Stimulated activated CD8-positive, alpha-beta memory T cell treated with anti-CD3 and anti-CD28 coated beads, Interleukin-2, amount 100 ng/mL, for 48 hours (primary cell): ENCODE results near the gene RAB6C.
A peak's percentile ranks its signal among the peaks of the same experiment; 100 is the strongest.
"Not testable (repeated sequence)": the region's sequence is repeated elsewhere in the genome, so short reads cannot be mapped to it uniquely, and the experiment has no call there.

Source experiments
- DNase-seq, 2 donors: peaks; one replicate each; pipeline ENCODE4 v3.0.0-alpha.2; 2020; ENCODE audit warnings: low read depth in 2 of 2

The RAB6C gene

DNA sequence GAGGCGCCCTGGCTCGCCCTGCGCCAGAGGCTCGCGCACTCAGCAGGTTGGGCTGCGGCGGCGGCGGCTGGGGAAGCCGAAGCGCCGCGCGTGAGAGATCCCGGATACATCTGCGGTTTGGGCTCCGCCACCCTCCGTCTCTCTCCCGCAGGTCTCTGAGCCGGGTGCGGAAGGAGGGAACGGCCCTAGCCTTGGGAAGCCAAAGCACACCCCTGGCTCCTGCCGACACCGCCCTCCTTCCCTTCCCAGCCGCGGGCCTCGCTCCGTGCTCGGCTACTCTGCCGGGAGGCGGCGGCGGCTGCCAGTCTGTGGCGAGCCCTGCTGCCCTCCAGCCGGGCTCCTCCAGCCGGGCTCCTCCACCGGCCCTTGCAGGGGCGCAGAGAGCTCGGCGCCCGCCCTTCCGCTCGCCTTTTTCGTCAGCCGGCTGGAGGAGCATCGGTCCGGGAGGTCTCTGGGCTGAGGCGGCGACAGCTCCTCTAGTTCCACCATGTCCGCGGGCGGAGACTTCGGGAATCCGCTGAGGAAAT lies at the start of gene RAB6C:
Gene RAB6C (plus strand): TSS at position 38 of the 527 bp plus-strand sequence. CDS start 450 bp downstream, at position 488.
- not testable (repeated sequence) for DNase-seq

DNA sequence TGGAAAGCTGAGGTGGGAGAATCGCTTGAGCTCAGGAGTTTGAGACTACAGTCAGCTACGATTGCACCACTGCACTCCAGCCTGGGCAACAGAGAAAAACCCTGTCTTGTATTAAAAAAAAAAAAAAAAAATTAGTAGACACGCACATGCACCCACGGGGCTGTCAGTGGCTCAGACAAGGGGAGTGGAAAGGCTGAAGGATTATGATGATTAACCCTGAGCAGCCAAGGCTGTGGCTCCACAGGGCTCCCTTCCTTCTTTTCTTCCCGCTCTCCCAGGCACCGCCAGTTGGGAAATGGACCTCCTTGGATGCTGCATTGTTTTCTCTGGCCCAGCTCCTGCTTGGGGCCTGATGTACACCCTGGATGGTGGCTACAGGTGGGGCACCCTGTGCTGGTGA lies 49.0 kb upstream of the RAB6C start:
- DNase-seq = no peak

DNA sequence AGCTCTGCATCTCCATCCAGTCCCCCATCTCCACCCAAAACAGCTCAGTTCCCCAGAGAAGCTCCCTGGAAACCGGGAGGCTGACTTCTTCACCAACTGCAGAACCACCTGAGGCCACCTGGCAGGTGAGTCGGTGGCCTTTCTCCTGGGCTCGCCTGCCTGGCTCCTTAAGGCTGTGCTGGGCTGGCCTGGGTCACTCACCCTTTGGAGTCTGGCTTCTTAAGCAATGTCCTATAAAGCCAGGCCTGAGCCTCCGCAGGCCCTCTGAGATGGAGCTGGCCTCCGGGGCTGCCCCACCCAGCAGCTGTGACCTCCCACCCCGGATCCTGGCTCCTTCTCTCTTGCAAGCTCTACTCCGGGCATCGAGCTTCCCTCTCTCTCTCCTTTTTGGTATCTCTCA lies 46.1 kb upstream of the RAB6C start:
- DNase-seq = not testable (repeated sequence)

DNA sequence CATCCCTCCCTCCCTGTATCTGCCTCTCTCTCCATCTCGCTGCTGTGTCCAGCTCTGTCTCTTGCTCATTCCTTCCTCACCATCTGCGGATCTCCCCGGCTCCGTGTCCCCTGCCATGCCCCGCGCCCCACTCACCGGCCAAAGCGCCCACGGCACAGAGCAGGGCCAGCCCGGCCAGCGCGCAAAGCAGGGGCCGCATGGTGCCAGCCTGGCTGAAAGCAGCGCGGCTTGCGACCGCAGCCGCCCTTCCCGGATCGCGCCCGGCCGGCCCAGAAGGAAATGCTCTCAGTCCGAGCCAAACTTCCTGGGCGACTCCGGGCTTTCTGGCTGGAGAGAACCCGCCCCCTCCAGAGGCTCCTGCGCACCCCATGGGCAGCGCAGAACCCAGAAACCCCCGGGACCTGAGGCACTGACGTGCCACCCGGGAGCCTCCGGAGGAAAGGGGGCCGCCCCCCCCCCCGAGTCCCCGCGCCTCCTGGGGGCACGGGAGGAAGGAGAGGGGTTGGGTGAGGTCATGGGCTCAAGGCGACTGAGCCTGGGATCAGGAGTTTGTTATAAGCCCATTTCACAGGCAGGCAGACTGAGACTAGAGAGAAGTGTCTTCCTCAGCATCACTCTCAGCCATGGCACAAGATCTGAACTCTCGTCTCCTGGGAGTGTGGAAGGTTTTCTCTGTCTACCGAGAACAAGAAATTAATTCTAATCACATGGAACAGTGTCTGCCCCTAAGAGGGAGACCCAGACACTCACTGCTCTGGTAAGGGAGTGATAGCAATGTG lies 45.2 kb upstream of the RAB6C start:
- no peak for DNase-seq

DNA sequence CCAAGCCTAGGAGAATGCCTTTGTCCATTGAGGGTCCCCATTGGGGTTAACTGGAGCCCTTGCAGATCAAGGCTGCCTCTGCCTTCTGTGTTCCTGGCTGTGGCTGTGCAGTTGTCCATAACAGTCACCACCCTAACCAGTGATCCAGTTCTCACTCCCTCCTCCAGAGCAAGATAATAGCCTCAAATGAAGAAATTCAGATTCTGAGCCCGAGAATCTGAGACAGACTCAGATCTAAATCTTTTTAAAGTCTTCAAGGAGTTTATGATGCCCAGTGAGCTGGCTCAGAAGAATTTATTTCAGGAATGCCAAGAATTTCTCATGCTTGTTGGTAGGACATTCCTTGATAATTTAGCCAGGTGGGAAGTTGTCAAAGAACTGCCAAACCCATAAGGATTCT lies 44.3 kb upstream of the RAB6C start:
- DNase-seq = no peak

DNA sequence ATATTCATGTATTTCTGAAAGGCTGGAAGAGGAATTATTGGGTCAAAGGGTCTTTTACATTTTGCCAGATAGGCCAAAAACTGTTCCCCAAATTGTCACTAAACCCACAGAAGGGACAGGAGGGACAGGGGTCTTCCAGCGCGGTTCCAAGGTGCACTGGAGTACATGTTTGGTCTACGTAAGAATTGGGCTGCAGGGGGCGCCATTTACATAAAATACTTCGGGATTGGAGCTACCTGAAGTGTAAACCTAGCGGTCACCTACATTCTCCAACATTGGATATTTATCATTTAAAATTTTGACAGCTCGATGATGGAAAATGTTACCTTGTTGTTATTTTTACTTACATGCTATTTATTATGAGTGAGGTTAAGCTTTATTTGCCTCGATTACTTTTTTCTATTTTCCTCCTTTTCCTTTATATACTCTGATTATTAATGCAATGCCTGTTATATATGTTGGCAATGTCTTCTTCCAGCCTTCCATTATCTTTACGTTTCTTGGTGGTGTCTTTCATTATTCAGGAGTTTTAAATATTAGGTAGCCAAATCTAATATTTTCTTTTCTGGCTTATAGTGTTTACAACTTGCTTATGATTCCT lies 43.0 kb upstream of the RAB6C start:
- peak in 1 of 2 donors; percentile 44 for DNase-seq

DNA sequence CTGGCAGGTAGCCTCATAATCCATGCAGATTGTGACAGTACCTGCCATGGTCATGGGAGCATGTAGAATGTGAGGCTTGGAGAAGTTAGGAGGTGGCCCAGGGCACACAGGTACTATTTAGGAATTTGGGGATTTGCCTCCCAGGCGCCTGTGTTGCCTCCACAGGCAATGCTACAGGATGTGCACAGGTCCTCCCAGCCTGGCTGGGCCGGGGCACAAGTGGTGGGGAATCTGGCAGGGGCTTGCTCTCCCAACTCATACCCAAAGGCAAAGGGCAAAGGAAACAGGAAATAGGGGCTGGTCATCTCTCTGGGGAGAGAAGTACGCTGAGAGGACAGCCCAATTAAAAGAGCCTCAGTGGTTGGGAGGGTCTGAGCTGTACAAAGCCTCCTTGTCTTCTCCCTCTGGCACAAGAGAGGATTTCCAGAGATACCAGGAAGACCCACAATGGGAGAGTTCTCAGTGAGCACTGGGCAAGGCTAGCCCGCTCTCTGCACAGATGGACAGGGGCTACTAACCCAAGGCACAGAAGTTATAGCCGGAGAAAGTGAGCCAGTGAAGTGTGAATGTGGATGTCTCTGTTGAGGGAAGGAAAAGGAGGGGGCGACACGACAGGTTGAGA lies 40.5 kb upstream of the RAB6C start:
- DNase-seq = not testable (repeated sequence)

DNA sequence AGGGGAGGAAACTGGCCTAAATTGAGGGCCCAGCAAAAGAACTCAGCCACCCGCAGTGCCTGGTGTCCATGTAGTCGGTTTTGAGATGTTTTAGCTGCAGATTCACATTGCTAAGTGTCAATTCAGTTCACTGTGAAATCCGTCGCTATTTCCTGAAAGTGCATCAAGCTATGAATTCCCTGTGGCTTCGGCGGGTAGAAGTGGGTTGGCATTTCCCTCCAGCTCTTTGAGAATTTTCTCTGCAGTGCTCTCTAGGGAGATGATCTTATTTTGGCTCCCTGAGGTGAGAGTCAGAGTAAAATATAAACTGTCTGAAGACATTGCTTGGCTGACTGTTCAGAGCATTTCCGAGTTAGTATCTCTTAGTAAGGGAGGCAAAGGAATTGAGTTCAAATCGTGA lies 36.0 kb upstream of the RAB6C start:
- not testable (repeated sequence) for DNase-seq

DNA sequence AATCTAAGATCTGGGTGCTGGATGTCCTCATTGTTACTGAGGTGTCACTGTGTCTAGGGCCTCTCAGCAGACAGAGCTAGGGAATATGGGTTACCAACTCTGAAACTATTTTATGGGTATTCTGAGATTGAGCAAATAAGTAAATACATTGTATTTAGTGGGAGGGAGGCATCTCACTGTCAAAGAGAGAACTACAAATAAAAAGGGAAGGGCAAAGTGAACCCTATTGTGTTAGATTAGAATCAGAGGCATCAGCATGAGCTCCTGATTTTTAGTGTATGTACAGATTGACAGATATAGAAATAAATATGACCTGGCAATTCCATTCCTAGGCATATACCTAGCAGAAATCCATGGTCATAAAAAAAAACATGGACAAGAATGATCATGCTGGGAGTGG lies 33.9 kb upstream of the RAB6C start:
- no peak for DNase-seq

DNA sequence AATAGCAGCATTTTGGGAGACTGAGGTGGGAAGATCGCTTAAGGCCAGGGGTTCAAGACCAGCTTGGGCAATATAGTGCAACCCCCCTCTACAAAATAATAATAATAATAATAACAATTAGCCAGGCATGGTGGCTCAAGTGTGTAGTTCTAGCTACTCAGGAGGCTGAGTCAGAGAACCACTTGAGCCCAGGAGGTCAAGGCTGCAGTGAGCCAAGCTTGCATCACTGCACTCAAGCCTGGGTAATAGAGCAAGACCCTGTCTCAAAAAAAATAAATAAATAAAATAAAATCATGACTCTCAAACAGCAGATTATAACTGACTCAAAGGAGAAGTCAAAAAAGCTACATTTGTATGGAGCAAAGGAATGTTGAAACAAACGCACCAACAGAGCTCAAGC lies 31.8 kb upstream of the RAB6C start:
- DNase-seq = not testable (repeated sequence)

DNA sequence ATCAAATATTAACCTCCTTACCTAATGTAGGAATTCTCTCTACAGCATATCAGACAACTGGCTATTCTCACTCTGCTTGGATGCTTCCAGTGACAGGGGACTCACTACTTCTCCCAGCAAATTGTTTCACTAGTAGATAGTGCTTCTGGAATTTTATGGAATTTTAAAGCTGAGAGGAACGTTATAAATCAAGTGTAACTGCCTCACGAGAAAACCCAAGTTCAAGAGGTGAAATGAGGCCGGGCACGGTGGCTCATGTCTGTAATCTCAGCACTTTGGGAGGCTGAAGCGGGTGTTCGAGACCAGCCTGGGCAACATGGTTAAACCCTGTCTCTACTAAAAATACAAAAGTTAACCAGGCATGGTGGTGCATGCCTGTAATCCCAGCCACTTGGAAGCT lies 23.3 kb upstream of the RAB6C start:
- DNase-seq = not testable (repeated sequence)

DNA sequence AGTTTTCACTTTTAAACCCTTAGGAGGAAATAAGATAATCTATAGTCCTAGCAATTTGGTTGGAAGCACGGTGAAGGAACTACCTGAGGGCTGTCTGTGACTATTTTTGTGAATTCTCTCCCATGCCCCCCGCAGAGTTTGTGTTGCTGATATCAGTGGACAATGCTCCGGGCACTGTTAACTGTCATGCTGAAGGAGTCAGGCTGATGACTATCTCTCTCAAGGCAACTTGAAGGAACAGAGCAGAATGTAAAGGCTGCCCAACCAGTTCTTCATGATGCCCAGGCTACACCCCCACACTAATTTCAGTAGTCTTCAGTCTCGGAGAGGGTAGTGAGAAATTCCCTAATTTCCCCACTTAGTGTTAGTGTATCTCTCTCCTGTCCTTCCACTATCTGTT lies 21.6 kb upstream of the RAB6C start:
- no peak for DNase-seq

DNA sequence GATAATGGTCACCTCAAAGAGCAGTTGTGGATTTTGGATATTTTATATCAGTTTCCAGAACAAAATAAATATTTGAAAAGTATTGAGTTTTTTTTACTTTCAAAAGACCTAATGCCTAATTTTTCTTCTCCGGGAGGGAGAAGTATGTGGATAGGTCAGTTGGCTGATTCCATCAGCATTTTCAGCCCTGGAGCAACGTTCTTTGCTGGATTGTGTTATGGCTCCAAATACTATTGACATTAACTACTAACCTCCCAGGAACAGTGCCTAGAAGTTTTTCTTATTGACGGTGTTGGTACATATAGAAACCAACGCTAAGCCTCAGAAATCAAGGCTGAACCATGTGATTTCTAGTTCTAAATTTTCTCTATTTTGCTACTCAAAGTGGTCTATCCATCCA lies 20.7 kb upstream of the RAB6C start:
- DNase-seq = not testable (repeated sequence)

DNA sequence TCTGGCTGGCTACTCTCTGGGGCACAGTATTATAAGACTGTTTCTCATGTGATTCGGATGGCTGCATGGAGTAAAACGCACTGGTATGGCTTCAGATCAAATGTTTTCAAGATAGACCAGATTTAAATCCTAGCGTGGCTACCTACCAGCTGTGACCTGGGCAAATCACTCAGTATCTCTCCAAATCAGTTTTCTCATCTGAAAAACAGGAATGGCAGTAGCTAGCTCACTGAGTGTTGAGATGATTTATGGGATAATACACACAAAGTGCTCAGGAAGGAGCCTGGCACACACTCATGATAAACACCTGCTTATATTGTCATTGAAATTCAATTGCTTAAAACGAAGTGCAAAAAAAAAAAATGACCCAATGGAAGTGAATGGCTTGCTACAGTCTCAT lies 10.9 kb upstream of the RAB6C start:
- DNase-seq = not testable (repeated sequence)

DNA sequence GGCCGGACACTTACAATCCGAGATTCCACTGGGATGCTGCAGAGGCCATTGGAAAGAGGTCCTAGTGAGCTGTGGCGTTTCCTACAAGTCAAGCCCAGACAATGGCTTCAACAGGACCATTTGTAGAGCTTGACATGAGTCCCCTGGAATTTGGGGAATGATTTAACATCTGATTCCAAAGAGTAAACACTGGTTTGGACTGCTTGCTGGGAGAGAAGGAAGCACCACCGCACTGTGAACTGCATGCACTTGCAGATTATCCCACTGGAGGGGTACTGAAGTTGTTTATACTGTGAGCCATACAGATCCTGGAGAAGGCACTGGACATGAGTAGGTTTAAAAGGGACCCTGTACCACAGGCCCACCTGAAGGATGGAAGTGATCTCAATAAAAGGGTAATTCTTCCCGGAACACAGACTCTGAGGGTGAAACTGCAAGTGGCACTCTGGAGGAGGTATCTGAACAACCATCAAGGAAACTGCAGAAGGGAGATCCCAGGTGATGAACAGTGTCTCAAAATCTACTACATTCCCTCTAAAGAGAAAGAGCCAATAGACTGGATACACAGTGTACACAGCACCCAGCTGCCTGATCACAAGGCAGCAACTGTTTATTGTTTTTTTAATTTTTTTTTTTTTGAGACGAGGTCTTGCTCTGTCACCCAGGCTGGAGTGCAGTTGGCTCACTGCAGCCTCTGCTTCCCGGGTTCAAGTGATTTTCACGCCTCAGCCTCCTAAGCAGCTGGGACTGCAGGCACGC lies 4.3 kb upstream of the RAB6C start:
- DNase-seq = no peak

DNA sequence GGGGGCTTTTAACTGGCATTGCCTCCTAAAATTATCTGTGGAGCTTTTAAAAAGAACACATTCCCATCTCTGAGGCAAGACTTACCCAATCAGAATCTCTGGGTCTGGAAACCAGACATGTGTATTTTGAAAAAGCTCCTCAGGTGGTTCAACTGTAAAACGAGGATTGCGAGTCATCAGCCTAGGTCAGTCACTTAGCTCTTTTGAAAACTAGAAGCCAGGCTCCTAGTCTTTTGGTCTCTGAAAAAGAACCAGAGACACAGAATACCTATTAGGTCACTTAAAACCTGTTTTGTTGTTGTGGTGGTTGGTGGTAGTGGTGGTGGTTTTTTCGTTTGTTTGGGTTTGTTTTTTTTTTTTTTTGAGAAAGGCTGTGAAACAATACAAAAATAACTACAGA lies 2.5 kb upstream of the RAB6C start:
- DNase-seq = not testable (repeated sequence)

DNA sequence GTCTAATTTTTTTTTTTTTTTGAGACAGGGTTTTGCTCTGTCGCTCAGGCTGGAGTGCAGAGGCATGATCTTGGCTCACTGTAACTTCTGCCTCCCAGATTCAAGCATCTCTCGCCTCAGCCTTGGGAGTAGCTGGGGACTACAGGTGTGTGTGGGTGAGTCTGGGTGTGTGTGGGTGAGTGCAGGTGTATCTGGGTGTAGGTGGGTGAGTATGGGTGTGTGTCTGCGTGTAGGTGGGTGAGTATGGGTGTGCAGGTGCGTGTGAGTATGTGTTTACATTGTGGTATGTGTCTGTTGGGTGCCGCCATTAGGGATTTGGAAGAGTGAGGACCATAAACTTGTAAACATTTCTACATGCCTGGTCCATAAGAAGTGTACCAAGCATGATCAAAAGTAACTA lies 1.5 kb upstream of the RAB6C start:
- no peak for DNase-seq

DNA sequence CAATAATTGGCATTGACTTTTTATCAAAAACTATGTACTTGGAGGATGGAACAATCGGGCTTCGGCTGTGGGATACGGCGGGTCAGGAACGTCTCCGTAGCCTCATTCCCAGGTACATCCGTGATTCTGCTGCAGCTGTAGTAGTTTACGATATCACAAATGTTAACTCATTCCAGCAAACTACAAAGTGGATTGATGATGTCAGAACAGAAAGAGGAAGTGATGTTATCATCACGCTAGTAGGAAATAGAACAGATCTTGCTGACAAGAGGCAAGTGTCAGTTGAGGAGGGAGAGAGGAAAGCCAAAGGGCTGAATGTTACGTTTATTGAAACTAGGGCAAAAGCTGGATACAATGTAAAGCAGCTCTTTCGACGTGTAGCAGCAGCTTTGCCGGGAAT lies 780 bp downstream of the RAB6C start:
- DNase-seq = not testable (repeated sequence)

DNA sequence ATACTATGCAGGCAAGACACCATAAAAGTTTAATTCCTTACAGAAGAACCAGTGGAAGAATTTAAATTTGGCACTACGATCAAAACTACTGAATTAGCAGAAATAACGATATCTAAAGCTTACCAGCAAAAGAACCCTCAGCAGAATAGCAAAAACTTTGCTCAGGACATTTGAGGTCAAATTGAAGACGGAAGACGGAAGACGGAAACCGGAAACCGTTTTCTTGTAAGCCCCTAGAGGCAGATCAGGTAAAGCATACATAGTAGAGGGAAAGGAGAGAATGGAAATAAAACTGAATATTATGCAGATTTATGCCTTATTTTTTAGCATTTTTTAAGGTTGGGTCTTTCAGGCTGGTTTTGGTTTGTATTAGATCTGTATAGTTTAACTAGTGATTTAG lies 2.2 kb downstream of the RAB6C start:
- not testable (repeated sequence) for DNase-seq

DNA sequence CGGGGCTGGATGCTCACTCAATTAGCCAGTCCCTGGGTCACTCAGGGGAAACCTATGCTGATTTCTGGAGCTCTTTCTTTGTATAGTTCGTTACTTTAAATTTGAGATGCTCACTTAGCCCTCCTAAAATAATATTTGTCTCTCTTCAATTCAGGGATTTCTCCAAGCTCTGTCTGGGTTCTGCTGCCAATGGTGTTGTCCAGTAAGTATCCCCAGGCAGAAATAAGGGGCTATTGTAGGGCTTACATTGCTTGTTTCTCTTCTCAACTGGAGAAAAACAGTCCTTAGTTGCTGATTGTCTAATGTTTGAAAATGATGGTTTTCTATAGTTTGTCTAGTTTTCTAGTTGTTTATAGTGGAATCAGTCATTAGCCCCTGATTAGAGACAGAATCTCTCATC lies 5.0 kb downstream of the RAB6C start:
- DNase-seq = no peak

DNA sequence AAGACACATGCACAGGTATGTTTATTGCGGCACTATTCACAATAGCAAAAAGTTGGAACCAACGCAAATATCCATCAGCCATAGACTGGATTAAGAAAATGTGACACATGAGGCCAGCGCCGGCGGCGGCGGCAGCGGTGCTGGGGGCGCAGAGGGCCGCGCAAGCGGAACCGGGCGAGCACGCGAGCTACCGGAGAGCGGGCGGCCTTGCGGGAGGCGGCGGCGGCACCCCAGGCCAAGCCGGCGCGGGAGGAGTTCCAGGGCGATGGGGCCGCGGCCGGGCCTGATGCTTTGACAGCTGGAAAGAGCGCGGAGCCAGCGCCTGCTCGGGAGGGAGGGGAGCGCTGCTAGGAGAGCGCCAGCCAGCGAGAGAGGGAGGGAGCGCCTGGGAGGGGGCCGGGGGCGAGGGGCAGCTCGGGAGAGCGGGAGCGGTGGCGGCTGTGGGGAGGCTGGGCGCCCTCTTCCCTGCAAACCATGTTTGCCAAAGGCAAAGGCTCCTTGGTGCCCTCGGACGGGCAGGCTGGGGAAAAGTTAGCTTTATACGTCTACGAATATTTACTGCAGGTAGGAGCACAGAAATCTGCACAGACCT lies 13.0 kb downstream of the RAB6C start:
- DNase-seq = not testable (repeated sequence)

DNA sequence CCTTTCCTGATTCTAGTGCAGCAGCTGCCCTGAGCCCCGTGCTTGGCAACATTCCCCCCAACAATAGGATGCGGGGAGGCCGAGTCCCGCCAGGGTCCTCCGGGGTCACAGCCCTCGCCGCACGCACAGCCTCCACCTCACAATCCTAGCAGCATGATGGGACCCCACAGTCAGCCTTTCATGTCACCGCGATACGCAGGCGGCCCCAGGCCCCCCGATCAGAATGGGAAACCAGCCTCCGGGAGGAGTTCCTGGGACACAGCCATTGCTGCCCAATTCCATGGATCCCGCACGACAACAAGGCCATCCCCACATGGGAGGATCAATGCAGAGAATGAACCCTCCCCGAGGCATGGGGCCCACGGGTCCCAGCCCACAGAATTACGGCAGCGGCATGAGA lies 13.7 kb downstream of the RAB6C start:
- DNase-seq = not testable (repeated sequence)
